Heart right ventricle (tissue), 16 donors: ENCODE measurements around the gene KLHL20. TPM values are rescaled to one million over a fixed set of nuclear protein-coding genes. Genes with fewer than 3 reads are reported as not detected.
"Not testable (repeated sequence)": the region's sequence is repeated elsewhere in the genome, so short reads cannot be mapped to it uniquely, and the experiment has no call there.

ENCODE experiments used
- ATAC-seq, 8 donors: fragments of 200-7000 bp; cut with Tn5 transposase; one replicate each; pipeline ENCODE4 v1.9.1; 2020; ENCODE audit warnings: mild to moderate bottlenecking in 8 of 8, moderate library complexity in 8 of 8, moderate number of reproducible peaks in 1 of 8
- DNase-seq, 2 donors: peaks; one replicate each; pipeline ENCODE4 v3.0.0-alpha.2; 2020
- H3K27ac ChIP-seq, 10 donors: fragments of 200-600 bp; sonication (generic) in 2 of 10; one replicate each; pipeline versions ENCODE4 v1.5.0 to v1.8.0; 2020 to 2022; ENCODE audit warnings: mild to moderate bottlenecking in 3 of 10
- H3K27me3 ChIP-seq, 7 donors: fragments of 200-600 bp; one replicate each; pipeline ENCODE4 v1.8.0; 2021 to 2022; ENCODE audit warnings: mild to moderate bottlenecking in 2 of 7
- H3K36me3 ChIP-seq, 9 donors: fragments of 200-600 bp; sonication (generic) in 1 of 9; one replicate each; pipeline versions ENCODE4 v1.5.0 to v1.8.0; 2020 to 2022; ENCODE audit warnings: mild to moderate bottlenecking in 2 of 9
- H3K4me1 ChIP-seq, 9 donors: fragments of 200-600 bp; sonication (generic) in 1 of 9; one replicate each; pipeline versions ENCODE4 v1.5.0 to v1.8.0; 2020 to 2022; ENCODE audit warnings: mild to moderate bottlenecking in 4 of 9
- H3K4me3 ChIP-seq, 10 donors: fragments of 200-600 bp; sonication (generic) in 2 of 10; one replicate each; pipeline versions ENCODE4 v1.5.0 to v1.8.0; 2020 to 2022; ENCODE audit warnings: mild to moderate bottlenecking in 7 of 10, moderate library complexity in 2 of 10
- H3K9me3 ChIP-seq, 11 donors: fragments of 200-600 bp in 10 of 11; sonication (generic) in 2 of 11; one replicate each; pipeline versions ENCODE4 v1.5.0 to v1.8.0; 2013 to 2022; ENCODE audit warnings: mild to moderate bottlenecking in 2 of 11, control low read depth in 1 of 11, moderate library complexity in 1 of 11
- WGBS, 2 donors: extraction: QIAGEN DNeasy Blood & Tissue Kit; methylation state at CpG; one replicate each; pipeline ENCODE4 v1.1.7; 2013; ENCODE audit warnings: inconsistent platforms in 1 of 2; 5-methylcytosine and 5-hydroxymethylcytosine counted together
- intact Hi-C, 10 donors: fragments of 100-400 bp; cut with DNase I; formaldehyde crosslinking; loops; one replicate each; pipeline versions ENCODE4 v1.11.1 to v1.14.2; 2022
- long read RNA-seq, 3 donors: library from polyadenylated mRNA; unstranded; transcript quantifications; one replicate each; pipeline ENCODE4 v2.0.0, GENCODE V29; 2020 to 2021
- polyA plus RNA-seq, 2 donors: library from polyadenylated mRNA; stranded (reverse); fragments of 200-250 nt; gene quantifications; one replicate each; pipeline ENCODE4 v1.2.3, GENCODE V29; 2013
- total RNA-seq, 10 donors: library from RNA; stranded (reverse); fragmentation: NEBNext Ultra II Directional in 3 of 10; extraction: Animal tissue kit (Norgen Biotek cat#: 25700) in 3 of 10; gene quantifications; one replicate each; pipeline versions ENCODE4 v1.2.1 to v1.2.4, GENCODE V29; 2021 to 2023
- TF ChIP-seq, protein P1 (sequence below), 9 donors: fragments of 200-600 bp; sonication (generic) in 2 of 9; IDR thresholded peaks; one replicate each; pipeline versions ENCODE4 v1.5.0 to v1.8.0; 2021 to 2022; ENCODE audit warnings: antibody characterized with exemption in 9 of 9, mild to moderate bottlenecking in 5 of 9, moderate library complexity in 1 of 9
- donor health status: Arrhythmogenic right ventricular cardiomyopathy.
- donor health status: ischemic (EF 13 %, LVEDD 7.1; RV severe dilation, severe dysfunction).
- donor health status: healthy with polysubstance abuse.
- donor health status: DM: no; HTN: yes; CAD: no.
- donor health status: DM: no; HTN: no; CAD: no.
- donor health status: ischemic (EF 25% LVEDD 6.9; RV normal size, moderate dysfunction).
- donor health status: ischemic (EF 25% LVEDD 5.7; RV mildly dilated, moderate dysfunction).
- donor health status: healthy.
- donor health status: DM: yes; HTN: yes; CAD: no.
- donor health status: Ischemic cardiomyopathy.
- donor health status: ischemic (EF 35%, LVEDD 5.7; RV mildly dilated, moderate dysfunction).
- donor health status: nonischemic (EF 11% LVEDD 7.7; RV severe dilation, severe dysfunction).
- donor health status: DM: yes; HTN: yes; CAD: no.
- donor health status: PGD.
- donor health status: ischemic (EF 29% LVEDD 5.4; RV normal size, mild dysfunction).
- donor health status: nonischemic (EF 23%, LVEDD 6.1; RV moderate dilation, normal function).

Gene KLHL20, protein sequence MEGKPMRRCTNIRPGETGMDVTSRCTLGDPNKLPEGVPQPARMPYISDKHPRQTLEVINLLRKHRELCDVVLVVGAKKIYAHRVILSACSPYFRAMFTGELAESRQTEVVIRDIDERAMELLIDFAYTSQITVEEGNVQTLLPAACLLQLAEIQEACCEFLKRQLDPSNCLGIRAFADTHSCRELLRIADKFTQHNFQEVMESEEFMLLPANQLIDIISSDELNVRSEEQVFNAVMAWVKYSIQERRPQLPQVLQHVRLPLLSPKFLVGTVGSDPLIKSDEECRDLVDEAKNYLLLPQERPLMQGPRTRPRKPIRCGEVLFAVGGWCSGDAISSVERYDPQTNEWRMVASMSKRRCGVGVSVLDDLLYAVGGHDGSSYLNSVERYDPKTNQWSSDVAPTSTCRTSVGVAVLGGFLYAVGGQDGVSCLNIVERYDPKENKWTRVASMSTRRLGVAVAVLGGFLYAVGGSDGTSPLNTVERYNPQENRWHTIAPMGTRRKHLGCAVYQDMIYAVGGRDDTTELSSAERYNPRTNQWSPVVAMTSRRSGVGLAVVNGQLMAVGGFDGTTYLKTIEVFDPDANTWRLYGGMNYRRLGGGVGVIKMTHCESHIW
- total RNA-seq (10 to 100 TPM; 14.5 to 19.4 (median 17.3) TPM), polyA plus RNA-seq (1 to 10 TPM; 5.0 to 6.7 TPM)
- long read RNA-seq, donor 1, transcript KLHL20-201 (12 exons, 3,421 nt) = major isoform, 11 of 20 reads
- long read RNA-seq, donor 1, partial matches to known transcripts = 0 of 20 reads
- long read RNA-seq, donor 1, other reads (novel, unspliced or antisense) = 9 of 20 reads
- long read RNA-seq, donor 2, transcript KLHL20-201 (12 exons, 3,421 nt) = major isoform, 16 of 31 reads
- long read RNA-seq, donor 2, partial matches to known transcripts = 2 of 31 reads
- long read RNA-seq, donor 2, other reads (novel, unspliced or antisense) = 13 of 31 reads
- long read RNA-seq, donor 3, transcript KLHL20-201 (12 exons, 3,421 nt) = major isoform, 18 of 27 reads
- long read RNA-seq, donor 3, partial matches to known transcripts = 4 of 27 reads
- long read RNA-seq, donor 3, other reads (novel, unspliced or antisense) = 5 of 27 reads

DNA sequence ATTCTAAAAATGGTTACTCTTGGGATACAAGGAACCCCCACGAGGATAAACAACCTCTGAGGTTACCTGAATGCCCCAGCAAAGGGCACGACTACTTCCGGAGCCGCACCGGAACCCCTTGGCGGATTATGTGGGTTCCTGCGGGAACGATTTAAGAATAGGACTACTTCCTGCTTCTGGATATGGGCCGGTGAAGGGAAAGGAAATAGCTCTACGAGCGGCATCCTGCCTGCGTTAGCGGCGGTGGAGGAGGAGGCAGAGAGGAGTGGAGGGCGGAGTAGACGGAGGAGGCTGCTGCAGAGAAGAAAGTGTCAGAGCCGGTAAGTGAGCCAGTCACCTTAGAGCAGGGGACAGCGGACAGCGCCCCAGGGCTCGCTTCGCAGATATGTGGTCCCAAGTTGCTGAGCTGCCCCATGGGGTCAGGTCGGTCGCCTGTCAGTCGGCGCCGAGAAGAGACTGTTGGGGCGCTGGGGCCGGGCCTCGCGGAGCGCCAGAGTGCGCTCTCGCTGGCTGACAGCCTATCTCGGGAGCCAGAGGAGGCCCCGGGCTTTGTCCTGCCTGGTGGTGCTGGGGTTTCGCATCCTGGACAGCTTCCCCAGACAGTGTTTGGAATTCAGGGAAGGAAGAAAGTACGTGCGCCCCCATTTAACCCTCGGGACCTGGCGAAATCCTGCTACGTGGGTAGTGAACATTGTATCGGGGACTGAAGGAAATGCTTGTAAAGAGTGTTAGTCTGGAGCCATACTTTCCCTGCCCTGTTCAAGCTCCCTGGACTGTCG lies at the start of gene KLHL20:
Gene KLHL20, plus strand, starts transcription at position 223 of the 779 bp plus-strand sequence. CDS start 1,063 bp downstream, outside the sequence.
- peak within 1 kb of the TSS; percentile 75 to 95 (median 92) for H3K27ac ChIP-seq
- peaks cover 0 to 29% (median 13%) of the 10 kb centered on the region in 7 donors for H3K27me3 ChIP-seq
- ATAC-seq (peak; percentile 95 to 99 (median 99)), DNase-seq (peak; percentile 73 to 84)
- WGBS, 2 donors = 0% methylated on average over 43 of the region's 43 CpGs
- H3K36me3 ChIP-seq = peaks cover 0 to 19% (median 0%) of the 10 kb centered on the region in 9 donors
- H3K4me1 ChIP-seq = peaks cover 0 to 30% (median 25%) of the 10 kb centered on the region in 9 donors
- TF ChIP-seq, protein P1, sequence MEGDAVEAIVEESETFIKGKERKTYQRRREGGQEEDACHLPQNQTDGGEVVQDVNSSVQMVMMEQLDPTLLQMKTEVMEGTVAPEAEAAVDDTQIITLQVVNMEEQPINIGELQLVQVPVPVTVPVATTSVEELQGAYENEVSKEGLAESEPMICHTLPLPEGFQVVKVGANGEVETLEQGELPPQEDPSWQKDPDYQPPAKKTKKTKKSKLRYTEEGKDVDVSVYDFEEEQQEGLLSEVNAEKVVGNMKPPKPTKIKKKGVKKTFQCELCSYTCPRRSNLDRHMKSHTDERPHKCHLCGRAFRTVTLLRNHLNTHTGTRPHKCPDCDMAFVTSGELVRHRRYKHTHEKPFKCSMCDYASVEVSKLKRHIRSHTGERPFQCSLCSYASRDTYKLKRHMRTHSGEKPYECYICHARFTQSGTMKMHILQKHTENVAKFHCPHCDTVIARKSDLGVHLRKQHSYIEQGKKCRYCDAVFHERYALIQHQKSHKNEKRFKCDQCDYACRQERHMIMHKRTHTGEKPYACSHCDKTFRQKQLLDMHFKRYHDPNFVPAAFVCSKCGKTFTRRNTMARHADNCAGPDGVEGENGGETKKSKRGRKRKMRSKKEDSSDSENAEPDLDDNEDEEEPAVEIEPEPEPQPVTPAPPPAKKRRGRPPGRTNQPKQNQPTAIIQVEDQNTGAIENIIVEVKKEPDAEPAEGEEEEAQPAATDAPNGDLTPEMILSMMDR (IDR thresholded peaks at IDR 0.05) = peak in 1 of 9 donors; percentile 20
- H3K4me3 ChIP-seq = peak within 1 kb of the TSS; percentile 65 to 96 (median 84)
- intact Hi-C loops = loop anchor here in 6 of 10 donors (2.0 to 10.0 kb wide), 5 partner anchors 107 to 286 kb away; partner anchors contain the start of genes CENPL (in 1 of the 6) and DARS2 (in 1 of the 6)
- H3K9me3 ChIP-seq = no peaks in the 10 kb centered on the region

DNA sequence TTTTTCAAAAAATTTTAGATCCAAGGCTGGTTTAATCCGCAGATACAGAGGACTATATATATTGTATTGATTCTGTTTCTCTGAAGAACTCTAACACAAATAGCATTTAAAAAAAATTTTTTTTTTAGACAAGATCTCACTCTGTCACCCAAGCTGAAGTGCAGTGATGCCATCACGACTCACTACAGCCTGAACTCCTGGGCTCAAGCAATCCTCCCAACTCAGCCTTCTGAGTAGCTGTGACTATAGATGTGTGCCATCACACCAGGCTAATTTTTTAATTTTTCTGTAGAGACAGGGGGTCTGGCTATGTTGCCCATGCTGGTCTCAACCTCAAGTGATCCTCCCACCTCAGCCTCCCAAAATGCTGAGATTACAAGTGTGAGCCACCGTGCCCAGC lies 48.1 kb upstream of the KLHL20 start:
- TF ChIP-seq, protein P1 (IDR thresholded peaks at IDR 0.05) = no peak
- Histone ChIP-seq H3K9me3 (no peaks in the 10 kb centered on the region), H3K27ac (no peak overlapping the region), H3K4me3 (no peak overlapping the region), H3K4me1 (peaks cover 0 to 15% (median 6%) of the 10 kb centered on the region in 9 donors), H3K27me3 (peaks cover 0 to 36% (median 25%) of the 10 kb centered on the region in 7 donors), H3K36me3 (no peaks in the 10 kb centered on the region)
- WGBS, 2 donors = 92 to 95% methylated on average over 3 of the region's 3 CpGs
- intact Hi-C loops = no loop called here
- DNase-seq (no peak), ATAC-seq (no peak)

DNA sequence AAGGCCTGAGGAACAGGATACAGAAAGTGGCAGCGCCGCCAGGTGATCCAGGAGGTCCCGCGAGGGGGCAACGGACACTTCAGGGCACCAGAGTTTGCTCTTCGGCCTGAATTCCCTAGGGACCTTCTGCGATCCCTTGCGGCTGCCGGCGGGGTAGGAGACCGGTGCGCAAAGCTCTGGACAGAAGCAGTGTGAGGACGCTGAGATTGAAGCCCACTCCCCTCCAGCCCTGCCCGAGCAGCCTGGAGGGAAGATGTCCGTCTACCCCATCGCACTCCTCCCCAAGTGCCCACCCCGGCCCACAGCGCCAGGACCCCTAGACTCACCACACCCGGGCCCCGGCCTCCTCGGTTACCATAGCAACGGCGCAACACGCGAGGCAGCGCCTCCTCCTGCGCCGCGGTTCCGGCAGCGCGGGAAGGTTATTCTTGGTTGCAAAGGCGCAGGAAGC lies 45.3 kb upstream of the KLHL20 start, which contains the start of gene ANKRD45:
Gene ANKRD45, minus strand, starts transcription at position 361 of the 451 bp plus-strand sequence. CDS start 10,433 bp downstream, outside the sequence.
- TF ChIP-seq, protein P1 (IDR thresholded peaks at IDR 0.05) = no peak
- WGBS, 2 donors = 2% methylated on average over 33 of the region's 33 CpGs
- H3K9me3 ChIP-seq = no peaks in the 10 kb centered on the region
- ATAC-seq (peak; percentile 31 to 95 (median 77)), DNase-seq (peak; percentile 33 to 59)
- H3K27me3 ChIP-seq = peaks cover 0 to 36% (median 25%) of the 10 kb centered on the region in 7 donors
- peaks cover 0 to 15% (median 6%) of the 10 kb centered on the region in 9 donors for H3K4me1 ChIP-seq
- intact Hi-C loops = no loop called here
- H3K36me3 ChIP-seq = no peaks in the 10 kb centered on the region
- peak within 1 kb of the TSS in 9 of 10 donors; percentile 21 to 65 (median 56) for H3K4me3 ChIP-seq
- peak within 1 kb of the TSS in 2 of 10 donors; percentile 10 to 44 for H3K27ac ChIP-seq

DNA sequence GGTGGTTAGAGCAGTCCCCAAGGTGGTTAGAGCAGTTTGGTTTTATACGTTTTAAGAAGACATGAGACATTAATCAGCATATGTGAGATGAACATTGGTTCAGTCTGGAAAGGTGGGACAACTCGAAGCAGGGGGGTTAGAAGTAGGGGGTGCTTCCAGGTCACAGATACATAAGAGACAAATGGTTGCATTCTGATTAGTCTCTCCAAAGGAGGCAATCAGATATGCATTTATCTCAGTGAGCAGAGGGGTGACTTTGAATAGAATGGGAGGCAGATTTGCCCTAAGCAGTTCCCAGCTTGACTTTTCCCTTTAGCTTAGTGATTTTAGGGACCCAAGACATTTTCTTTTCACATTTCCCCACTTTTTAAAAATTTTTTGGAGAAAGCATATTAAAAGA lies 40.3 kb upstream of the KLHL20 start:
- DNase-seq, ATAC-seq, H3K4me3 ChIP-seq, H3K9me3 ChIP-seq, intact Hi-C loops, H3K36me3 ChIP-seq, H3K27ac ChIP-seq: not testable (repeated sequence)
- 75 to 83% methylated on average over 2 of the region's 2 CpGs for WGBS, 2 donors
- peaks cover 0 to 30% (median 17%) of the 10 kb centered on the region in 7 donors for H3K27me3 ChIP-seq
- peaks cover 0 to 12% (median 6%) of the 10 kb centered on the region in 9 donors for H3K4me1 ChIP-seq

DNA sequence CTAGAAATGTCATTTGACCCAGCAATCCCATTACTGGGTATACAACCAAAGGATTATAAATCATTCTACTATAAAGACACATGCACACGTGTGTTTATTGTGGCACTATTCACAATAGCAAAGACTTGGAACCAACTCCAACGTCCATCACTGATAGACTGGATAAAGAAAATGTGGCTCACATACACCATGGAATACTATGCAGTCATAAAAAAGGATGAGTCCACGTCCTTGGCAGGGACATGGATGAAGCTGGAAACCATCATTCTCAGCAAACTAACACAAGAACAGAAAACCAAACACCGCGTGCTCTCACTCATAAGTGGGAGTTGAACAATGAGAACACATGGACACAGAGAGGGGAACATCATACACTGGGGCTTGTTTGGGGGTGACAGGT lies 34.6 kb upstream of the KLHL20 start:
- H3K4me1 ChIP-seq, H3K27me3 ChIP-seq, H3K27ac ChIP-seq, H3K36me3 ChIP-seq, intact Hi-C loops, DNase-seq, ATAC-seq, H3K4me3 ChIP-seq: not testable (repeated sequence)
- H3K9me3 ChIP-seq = peaks cover 0 to 18% (median 0%) of the 10 kb centered on the region in 11 donors
- WGBS, 2 donors = 84 to 89% methylated on average over 5 of the region's 5 CpGs
